ENCODE results near the gene LRRK1.

Gene LRRK1

GRCh38 chr15:100879061-100879463 lies 40.1 kb upstream of the LRRK1 start:
- Histone ChIP-seq H2AFZ (ENCODE audit: low read depth, low read length) (no peak overlapping the region), H3K27me3 (ENCODE audit: insufficient read depth, low read length, poor library complexity) (no peaks in the 10 kb centered on the region), H3K27ac (ENCODE audit: low read length) (no peak overlapping the region), H3K4me1 (ENCODE audit: insufficient read depth, low read length) (no peaks in the 10 kb centered on the region), H3K9ac (ENCODE audit: low read depth, low read length) (no peak overlapping the region), H4K20me1 (ENCODE audit: insufficient read depth, low read length) (no peaks in the 10 kb centered on the region), H3K4me2 (ENCODE audit: insufficient read depth, low read length) (no peak overlapping the region), H3K36me3 (ENCODE audit: insufficient read depth, low read length) (no peaks in the 10 kb centered on the region), H3K79me2 (ENCODE audit: insufficient read depth, low read length) (no peaks in the 10 kb centered on the region), H3K9me3 (ENCODE audit: insufficient read depth, low read length, severe bottlenecking) (no peaks in the 10 kb centered on the region), H3K4me3 (ENCODE audit: low read depth in 1 of 2, low read length in 2 of 2) (no peak overlapping the region)
- TF ChIP-seq CTCF (IDR thresholded peaks at IDR 0.05; ENCODE audit: borderline replicate concordance, extremely low read depth, low read length, poor library complexity, severe bottlenecking) (no peak), EZH2 (IDR thresholded peaks at IDR 0.05; ENCODE audit: borderline replicate concordance, low read depth, low read length, severe bottlenecking) (no peak)
- ATAC-seq (ENCODE audit: insufficient read depth, low read depth) (no peak), DNase-seq (no peak)

DNA sequence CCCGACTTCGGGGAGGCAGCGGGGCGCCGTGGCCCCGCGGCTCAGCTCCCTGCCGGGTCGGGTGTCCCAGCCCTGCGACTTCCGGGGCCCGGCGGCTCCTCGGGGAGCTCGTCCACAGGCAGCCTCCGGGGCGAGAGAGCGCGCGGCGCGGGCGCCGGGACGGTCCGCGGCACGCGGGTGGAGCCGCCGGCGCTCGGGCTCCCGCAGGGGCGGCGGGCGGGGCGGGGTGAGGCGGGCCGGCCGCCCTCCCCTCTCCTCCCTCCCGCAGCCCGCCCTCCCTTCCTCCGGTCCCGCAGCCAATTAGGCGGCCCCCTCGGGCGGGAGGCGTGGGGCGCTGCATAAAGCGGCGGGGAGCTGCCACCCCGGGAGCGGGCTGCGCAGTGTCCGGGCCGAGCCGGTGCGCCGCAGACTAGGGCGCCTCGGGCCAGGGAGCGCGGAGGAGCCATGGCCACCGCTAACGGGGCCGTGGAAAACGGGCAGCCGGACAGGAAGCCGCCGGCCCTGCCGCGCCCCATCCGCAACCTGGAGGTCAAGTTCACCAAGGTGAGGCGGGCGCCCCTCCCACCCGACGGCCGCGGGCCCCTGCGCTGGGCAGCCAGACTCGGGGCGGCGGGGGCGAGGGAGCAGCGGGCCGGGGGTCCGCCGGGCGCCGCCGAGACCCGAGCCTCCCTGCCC lies 39.6 kb upstream of the LRRK1 start, which contains the start of gene ALDH1A3:
TSS of gene ALDH1A3 (plus strand) at position 368 of the 675 bp plus-strand sequence. CDS start at position 445, 77 bp downstream.
- Histone ChIP-seq H3K9me3 (ENCODE audit: insufficient read depth, low read length, severe bottlenecking) (no peaks in the 10 kb centered on the region), H3K4me3 (ENCODE audit: low read depth in 1 of 2, low read length in 2 of 2) (no peak within 1 kb of the TSS), H3K79me2 (ENCODE audit: insufficient read depth, low read length) (no peaks in the 10 kb centered on the region), H3K27ac (ENCODE audit: low read length) (no peak within 1 kb of the TSS), H3K27me3 (ENCODE audit: insufficient read depth, low read length, poor library complexity) (no peaks in the 10 kb centered on the region), H4K20me1 (ENCODE audit: insufficient read depth, low read length) (no peaks in the 10 kb centered on the region), H2AFZ (ENCODE audit: low read depth, low read length) (no peak within 1 kb of the TSS), H3K4me1 (ENCODE audit: insufficient read depth, low read length) (no peaks in the 10 kb centered on the region), H3K36me3 (ENCODE audit: insufficient read depth, low read length) (no peaks in the 10 kb centered on the region), H3K4me2 (ENCODE audit: insufficient read depth, low read length) (no peak within 1 kb of the TSS), H3K9ac (ENCODE audit: low read depth, low read length) (no peak within 1 kb of the TSS)
- TF ChIP-seq EZH2 (IDR thresholded peaks at IDR 0.05; ENCODE audit: borderline replicate concordance, low read depth, low read length, severe bottlenecking) (no peak), CTCF (IDR thresholded peaks at IDR 0.05; ENCODE audit: borderline replicate concordance, extremely low read depth, low read length, poor library complexity, severe bottlenecking) (no peak)
- ATAC-seq (ENCODE audit: insufficient read depth, low read depth), result no peak
- DNase-seq, result no peak

DNA sequence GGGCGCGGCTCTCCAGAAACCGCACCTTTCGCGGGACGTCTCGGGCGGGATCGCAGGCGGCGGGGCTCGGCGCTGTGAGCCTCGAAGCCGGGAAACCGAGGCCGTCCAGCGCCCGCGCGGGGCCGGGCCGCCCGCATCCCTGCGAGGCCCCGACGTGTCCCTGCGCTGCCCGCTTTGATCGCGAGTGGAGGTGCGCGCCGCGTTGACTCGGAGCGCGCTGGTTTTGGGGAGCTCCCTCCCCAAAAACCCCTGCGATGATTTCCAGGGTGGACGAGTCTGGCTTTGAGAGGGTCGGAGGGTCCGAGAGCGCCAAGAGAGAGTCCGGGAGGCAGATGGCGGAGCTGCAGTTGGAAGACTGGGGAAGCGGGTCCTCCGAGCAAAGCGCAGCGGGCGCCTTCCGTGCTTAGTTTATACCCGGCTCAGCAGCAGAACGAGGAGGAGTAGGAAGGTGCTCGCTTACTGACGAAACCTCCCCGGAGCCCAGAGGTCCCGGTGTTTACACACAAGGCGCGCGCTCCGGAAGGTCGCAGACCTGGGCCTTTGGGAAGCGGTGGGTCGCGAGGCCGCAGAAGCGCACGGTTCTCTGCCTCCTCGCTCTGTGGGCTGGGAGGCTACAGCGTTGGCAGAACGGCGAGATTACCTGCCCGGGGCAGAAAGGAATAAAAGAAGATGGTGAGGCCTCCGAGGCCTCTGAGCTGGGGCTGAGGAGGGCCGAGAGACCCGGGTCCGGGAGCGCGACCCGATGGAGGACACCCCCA lies 38.8 kb upstream of the LRRK1 start:
- DNase-seq, result no peak

More for the DNA sequence above, 38.8 kb upstream of the LRRK1 start:
- H3K4me1 ChIP-seq (ENCODE audit: insufficient read depth, low read length), result no peaks in the 10 kb centered on the region
- no peaks in the 10 kb centered on the region for H4K20me1 ChIP-seq (ENCODE audit: insufficient read depth, low read length)
- no peak overlapping the region for H2AFZ ChIP-seq (ENCODE audit: low read depth, low read length)
- no peaks in the 10 kb centered on the region for H3K9me3 ChIP-seq (ENCODE audit: insufficient read depth, low read length, severe bottlenecking)
- H3K36me3 ChIP-seq (ENCODE audit: insufficient read depth, low read length), result no peaks in the 10 kb centered on the region
- no peak overlapping the region for H3K4me2 ChIP-seq (ENCODE audit: insufficient read depth, low read length)
- H3K79me2 ChIP-seq (ENCODE audit: insufficient read depth, low read length), result no peaks in the 10 kb centered on the region
- no peak overlapping the region for H3K27ac ChIP-seq (ENCODE audit: low read length)
- H3K27me3 ChIP-seq (ENCODE audit: insufficient read depth, low read length, poor library complexity), result peaks cover 2% of the 10 kb centered on the region
- no peak for ATAC-seq (ENCODE audit: insufficient read depth, low read depth)
- no peak overlapping the region for H3K4me3 ChIP-seq (ENCODE audit: low read depth in 1 of 2, low read length in 2 of 2)
- no peak overlapping the region for H3K9ac ChIP-seq (ENCODE audit: low read depth, low read length)
- TF ChIP-seq CTCF (IDR thresholded peaks at IDR 0.05; ENCODE audit: borderline replicate concordance, extremely low read depth, low read length, poor library complexity, severe bottlenecking), result no peak
- no peak for TF ChIP-seq EZH2 (IDR thresholded peaks at IDR 0.05; ENCODE audit: borderline replicate concordance, low read depth, low read length, severe bottlenecking)
